GM18526 (cell line): ENCODE results near the gene TMEM50A.

Experiments
- POLR2A ChIP-seq: IDR thresholded peaks from 3 replicates; pipeline ENCODE4 v1.6.1; 2011; ENCODE audit not compliant: insufficient read length; ENCODE audit errors: extremely low read depth

The TMEM50A gene

GRCh38 chr1:25338188-25338981, at the start of gene TMEM50A:
Gene TMEM50A (plus strand): TSS chr1:25338334. CDS start chr1:25340487, 2,153 bp downstream.
- peak; percentile 53 for TF ChIP-seq POLR2A

- TF ChIP-seq POLR2A, result no peak
These were observed 852 bp downstream of the TMEM50A start for GRCh38 chr1:25338986-25339385.

GRCh38 chr1:25341746-25342145, 3.6 kb downstream of the TMEM50A start:
- TF ChIP-seq POLR2A, result no peak

GRCh38 chr1:25342846-25343245, 4.7 kb downstream of the TMEM50A start:
- TF ChIP-seq POLR2A, result no peak

- no peak for TF ChIP-seq POLR2A
These were observed 5.7 kb downstream of the TMEM50A start for GRCh38 chr1:25343872-25344271.

GRCh38 chr1:25347556-25347955, 9.4 kb downstream of the TMEM50A start:
- no peak for TF ChIP-seq POLR2A

- TF ChIP-seq POLR2A, result no peak
These were observed 11.5 kb downstream of the TMEM50A start for GRCh38 chr1:25349606-25350005.

- no peak for TF ChIP-seq POLR2A
These were observed 17.8 kb downstream of the TMEM50A start for GRCh38 chr1:25355841-25356395.

- TF ChIP-seq POLR2A, result no peak
These were observed 18.3 kb downstream of the TMEM50A start for GRCh38 chr1:25356441-25356840.

GRCh38 chr1:25356848-25357247, 18.7 kb downstream of the TMEM50A start:
- no peak for TF ChIP-seq POLR2A

GRCh38 chr1:25360596-25361581, 22.8 kb downstream of the TMEM50A start:
- TF ChIP-seq POLR2A, result no peak

- TF ChIP-seq POLR2A, result no peak
These were observed 23.8 kb downstream of the TMEM50A start for GRCh38 chr1:25361901-25362300.

- TF ChIP-seq POLR2A, result no peak
These were observed 31.1 kb downstream of the TMEM50A start for GRCh38 chr1:25369241-25369640.

GRCh38 chr1:25392841-25393240, 54.7 kb downstream of the TMEM50A start:
- no peak for TF ChIP-seq POLR2A
